Stomach (tissue), 9 donors: ENCODE results near the gene ARHGAP35. TPM values are rescaled to one million over a fixed set of nuclear protein-coding genes. Genes with fewer than 3 reads are reported as not detected.
A peak's percentile ranks its signal among the peaks of the same experiment; 100 is the strongest.

Experiments used
- DNase-seq, 2 donors: peaks; one replicate each; pipeline versions ENCODE4 v3.0.0 to v3.0.0-alpha.2; 2013 to 2019
- H3K27ac ChIP-seq, 5 donors: fragments of 200-600 bp in 4 of 5; sonication (generic) in 4 of 5; one replicate each; pipeline ENCODE4 v1.5.1; 2013 to 2019; ENCODE audit warnings: mild to moderate bottlenecking in 1 of 5, moderate library complexity in 1 of 5
- H3K27me3 ChIP-seq, 3 donors: fragments of 200-600 bp; sonication (generic); one replicate each; pipeline ENCODE4 v1.5.1; 2017 to 2019; ENCODE audit warnings: mixed run types in 1 of 3
- H3K36me3 ChIP-seq, 4 donors: fragments of 200-600 bp; sonication (generic); 1 replicate in 3 of 4; 2 replicates in 1 of 4; pipeline ENCODE4 v1.5.1; 2016 to 2019
- H3K4me1 ChIP-seq, 4 donors: fragments of 200-600 bp; sonication (generic); one replicate each; pipeline ENCODE4 v1.5.1; 2016 to 2019
- H3K4me3 ChIP-seq, 4 donors: fragments of 200-600 bp; sonication (generic) in 3 of 4; one replicate each; pipeline ENCODE4 v1.5.1; 2016 to 2019; ENCODE audit warnings: mild to moderate bottlenecking in 1 of 4
- H3K9me3 ChIP-seq, 4 donors: fragments of 200-600 bp; sonication (generic); one replicate each; pipeline ENCODE4 v1.5.1; 2016 to 2019
- EP300 ChIP-seq: sonication (generic); formaldehyde crosslinking; IDR thresholded peaks from one replicate; pipeline ENCODE4 v1.6.1; 2017; ENCODE audit warnings: antibody characterized with exemption
- POLR2A ChIP-seq, 4 donors: fragments of 450-650 bp; IDR thresholded peaks; one replicate each; pipeline ENCODE4 v1.6.1; 2016; ENCODE audit warnings: antibody characterized with exemption in 4 of 4, control low read depth in 2 of 4, mild to moderate bottlenecking in 1 of 4, moderate library complexity in 1 of 4
- POLR2AphosphoS5 ChIP-seq, 3 donors: sonication (generic); formaldehyde crosslinking; IDR thresholded peaks; one replicate each; pipeline ENCODE4 v1.6.1; 2016; ENCODE audit warnings: antibody characterized with exemption in 3 of 3
- WGBS, 5 donors: extraction: QIAGEN DNeasy Blood & Tissue Kit in 3 of 5; methylation state at CpG; one replicate each; pipeline versions ENCODE4 v1.1.5 to v1.1.7; 2013 to 2018; 5-methylcytosine and 5-hydroxymethylcytosine counted together
- intact Hi-C: fragments of 100-400 bp; cut with DNase I; formaldehyde crosslinking; loops from one replicate; pipeline ENCODE4 v1.15.1; 2023; ENCODE audit warnings: low total_unique reads
- polyA plus RNA-seq, 3 donors: library from polyadenylated mRNA; stranded (reverse); fragments of 200-250 nt; gene quantifications; one replicate each; pipeline ENCODE4 v1.2.3, GENCODE V29; 2013
- total RNA-seq, 5 donors: library from RNA; depleted of rRNA; stranded (reverse); fragments of >200 nt; gene quantifications; one replicate each; pipeline versions ENCODE4 v1.1.0 to v1.2.3, GENCODE V29; 2014 to 2016
- TF ChIP-seq, protein P1 (sequence below), 7 experiments: fragments of 450-650 bp in 4 of 7; fragments of 200-600 bp in 3 of 7; sonication (generic) in 3 of 7; IDR thresholded peaks; one replicate each; pipeline ENCODE4 v1.5.1; 2016 to 2019; ENCODE audit warnings: antibody characterized with exemption in 7 of 7, control low read depth in 2 of 7, mild to moderate bottlenecking in 1 of 7
- donor health status: healthy with polysubstance abuse.
- donor health status: Bipolar disorder and iron deficiency.
- donor health status: healthy.

ARHGAP35 gene
- total and polyA plus RNA-seq, 8 donors: 5.6 to 200 (median 19.7) TPM

DNA sequence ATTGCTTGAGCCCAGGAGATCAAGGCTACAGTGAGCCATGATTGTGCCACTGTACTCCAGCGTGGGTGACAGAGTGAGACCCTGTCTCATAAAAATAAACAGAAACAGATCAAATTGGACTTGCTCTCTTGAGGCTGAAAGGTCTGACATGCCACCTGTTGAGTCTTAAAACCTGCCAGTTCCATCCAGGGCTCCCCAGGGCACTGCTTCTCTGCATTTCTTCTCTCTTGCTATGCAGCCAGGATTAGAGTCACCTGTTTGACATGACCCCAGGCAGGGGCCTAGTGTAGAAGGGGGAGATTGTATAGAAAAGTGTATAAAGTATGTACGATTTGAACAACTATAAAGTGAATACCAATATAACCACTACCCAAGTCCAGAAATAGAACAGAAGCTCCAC lies 45.4 kb downstream of the ARHGAP35 start:
- no peak for TF ChIP-seq POLR2A (IDR thresholded peaks at IDR 0.05)
- no peak for TF ChIP-seq POLR2AphosphoS5 (IDR thresholded peaks at IDR 0.05)
- TF ChIP-seq, protein P1, sequence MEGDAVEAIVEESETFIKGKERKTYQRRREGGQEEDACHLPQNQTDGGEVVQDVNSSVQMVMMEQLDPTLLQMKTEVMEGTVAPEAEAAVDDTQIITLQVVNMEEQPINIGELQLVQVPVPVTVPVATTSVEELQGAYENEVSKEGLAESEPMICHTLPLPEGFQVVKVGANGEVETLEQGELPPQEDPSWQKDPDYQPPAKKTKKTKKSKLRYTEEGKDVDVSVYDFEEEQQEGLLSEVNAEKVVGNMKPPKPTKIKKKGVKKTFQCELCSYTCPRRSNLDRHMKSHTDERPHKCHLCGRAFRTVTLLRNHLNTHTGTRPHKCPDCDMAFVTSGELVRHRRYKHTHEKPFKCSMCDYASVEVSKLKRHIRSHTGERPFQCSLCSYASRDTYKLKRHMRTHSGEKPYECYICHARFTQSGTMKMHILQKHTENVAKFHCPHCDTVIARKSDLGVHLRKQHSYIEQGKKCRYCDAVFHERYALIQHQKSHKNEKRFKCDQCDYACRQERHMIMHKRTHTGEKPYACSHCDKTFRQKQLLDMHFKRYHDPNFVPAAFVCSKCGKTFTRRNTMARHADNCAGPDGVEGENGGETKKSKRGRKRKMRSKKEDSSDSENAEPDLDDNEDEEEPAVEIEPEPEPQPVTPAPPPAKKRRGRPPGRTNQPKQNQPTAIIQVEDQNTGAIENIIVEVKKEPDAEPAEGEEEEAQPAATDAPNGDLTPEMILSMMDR (IDR thresholded peaks at IDR 0.05): no peak
- no peak for TF ChIP-seq EP300
- DNase-seq: no peak
- Histone ChIP-seq H3K9me3 (no peaks in the 10 kb centered on the region), H3K4me1 (peaks cover 18 to 62% (median 52%) of the 10 kb centered on the region in 4 donors), H3K4me3 (no peak overlapping the region), H3K36me3 (no peaks in the 10 kb centered on the region), H3K27ac (no peak overlapping the region), H3K27me3 (no peaks in the 10 kb centered on the region)
- intact Hi-C loops: no loop called here
- 82 to 96% (median 88%) methylated on average over 2 of the region's 2 CpGs for WGBS, 5 donors

GRCh38 chr19:46907880-46908279 lies 47.1 kb downstream of the ARHGAP35 start:
- intact Hi-C loops: no loop called here
- Histone ChIP-seq H3K36me3 (no peaks in the 10 kb centered on the region), H3K4me3 (no peak overlapping the region), H3K27me3 (no peaks in the 10 kb centered on the region), H3K4me1 (peaks cover 3 to 54% (median 40%) of the 10 kb centered on the region in 4 donors), H3K9me3 (no peaks in the 10 kb centered on the region), H3K27ac (peak overlapping the region in 1 of 5 donors; percentile 31)
- TF ChIP-seq, protein P1 (IDR thresholded peaks at IDR 0.05): no peak
- TF ChIP-seq POLR2A (IDR thresholded peaks at IDR 0.05) (no peak), EP300 (no peak), POLR2AphosphoS5 (IDR thresholded peaks at IDR 0.05) (no peak)
- 63 to 84% (median 67%) methylated on average over 4 of the region's 4 CpGs for WGBS, 5 donors
- no peak for DNase-seq

- H3K27ac ChIP-seq: no peak overlapping the region
- intact Hi-C loops: no loop called here
- H3K4me1 ChIP-seq: peaks cover 8 to 54% (median 43%) of the 10 kb centered on the region in 4 donors
- H3K36me3 ChIP-seq: no peaks in the 10 kb centered on the region
- WGBS, 5 donors: 93 to 97% (median 95%) methylated on average over 4 of the region's 4 CpGs
- TF ChIP-seq POLR2AphosphoS5 (IDR thresholded peaks at IDR 0.05): no peak
- TF ChIP-seq POLR2A (IDR thresholded peaks at IDR 0.05): no peak
- TF ChIP-seq EP300: no peak
- TF ChIP-seq, protein P1 (IDR thresholded peaks at IDR 0.05): no peak
- H3K27me3 ChIP-seq: no peaks in the 10 kb centered on the region
- no peak for DNase-seq
- no peak overlapping the region for H3K4me3 ChIP-seq
- no peaks in the 10 kb centered on the region for H3K9me3 ChIP-seq
Observed at GRCh38 chr19:46909356-46909755, 48.6 kb downstream of the ARHGAP35 start.

Other genes starting within 250 kb of the ARHGAP35 start
- gene PTGIR, start 235.9 kb upstream of the ARHGAP35 start, total RNA-seq: 1 to 10 TPM in 3 of 5 donors, not detected in 2; 1.8 to 6.7 (median 5.8) TPM
- gene PTGIR, start 235.9 kb upstream of the ARHGAP35 start, polyA plus RNA-seq: 1 to 10 TPM; 1.6 to 1.7 (median 1.6) TPM
- gene GNG8, start 224.8 kb upstream of the ARHGAP35 start, total RNA-seq: not detected
- gene GNG8, start 224.8 kb upstream of the ARHGAP35 start, polyA plus RNA-seq: not detected
- 10 to 100 TPM in 4 of 5 donors, 1 to 10 TPM in 1; 9.7 to 29.9 (median 11.1) TPM for gene DACT3, start 199.8 kb upstream of the ARHGAP35 start, total RNA-seq
- 10 to 100 TPM in 1 of 3 donors, 1 to 10 TPM in 2; 6.1 to 10.5 (median 6.4) TPM for gene DACT3, start 199.8 kb upstream of the ARHGAP35 start, polyA plus RNA-seq
- 10 to 100 TPM in 4 of 5 donors, 1 to 10 TPM in 1; 7.0 to 40.8 (median 18.5) TPM for gene PRKD2, start 143.9 kb upstream of the ARHGAP35 start, total RNA-seq
- gene PRKD2, start 143.9 kb upstream of the ARHGAP35 start, polyA plus RNA-seq: 10 to 100 TPM; 26.5 to 50.6 (median 39.7) TPM
- 10 to 100 TPM in 4 of 5 donors, 1 to 10 TPM in 1; 8.8 to 76.3 (median 15.2) TPM for gene FKRP, start 114.9 kb upstream of the ARHGAP35 start, total RNA-seq
- 1 to 10 TPM; 6.0 to 7.5 (median 6.5) TPM for gene FKRP, start 114.9 kb upstream of the ARHGAP35 start, polyA plus RNA-seq
- gene STRN4, start 114.5 kb upstream of the ARHGAP35 start, total RNA-seq: 100 to 1,000 TPM in 2 of 5 donors, 10 to 100 TPM in 3; 48.1 to 373 (median 95.6) TPM
- 10 to 100 TPM; 37.1 to 43.1 (median 39.0) TPM for gene STRN4, start 114.5 kb upstream of the ARHGAP35 start, polyA plus RNA-seq
- gene SLC1A5, start 72.4 kb upstream of the ARHGAP35 start, total RNA-seq: 10 to 100 TPM; 18.7 to 53.0 (median 27.7) TPM
- 100 to 1,000 TPM in 1 of 3 donors, 10 to 100 TPM in 2; 20.5 to 106 (median 35.1) TPM for gene SLC1A5, start 72.4 kb upstream of the ARHGAP35 start, polyA plus RNA-seq
- gene AP2S1, start 10.2 kb upstream of the ARHGAP35 start, total RNA-seq: 100 to 1,000 TPM in 2 of 5 donors, 10 to 100 TPM in 2, 1 to 10 TPM in 1; 4.9 to 191 (median 76.7) TPM
- 100 to 1,000 TPM in 2 of 3 donors, 10 to 100 TPM in 1; 90.1 to 124 (median 103) TPM for gene AP2S1, start 10.2 kb upstream of the ARHGAP35 start, polyA plus RNA-seq
- gene NPAS1, start 158.8 kb downstream of the ARHGAP35 start, total RNA-seq: 1 to 10 TPM in 1 of 5 donors, under 1 TPM in 1, not detected in 3; 0.72 to 2.3 TPM
- 1 to 10 TPM; 1.1 to 8.9 (median 1.1) TPM for gene NPAS1, start 158.8 kb downstream of the ARHGAP35 start, polyA plus RNA-seq
- gene TMEM160, start 187.6 kb downstream of the ARHGAP35 start, total RNA-seq: 100 to 1,000 TPM in 1 of 5 donors, 10 to 100 TPM in 2, 1 to 10 TPM in 1, not detected in 1; 7.0 to 232 (median 23.9) TPM
- gene TMEM160, start 187.6 kb downstream of the ARHGAP35 start, polyA plus RNA-seq: 10 to 100 TPM in 2 of 3 donors, 1 to 10 TPM in 1; 5.4 to 76.1 (median 59.0) TPM